ENCODE data around the gene CCDC186. TPM values are rescaled to one million over a fixed set of nuclear protein-coding genes. Genes with fewer than 3 reads are reported as not detected.

The CCDC186 gene
- total and polyA plus RNA-seq, 10 donors = 3.0 to 48.6 (median 31.9) TPM

DNA sequence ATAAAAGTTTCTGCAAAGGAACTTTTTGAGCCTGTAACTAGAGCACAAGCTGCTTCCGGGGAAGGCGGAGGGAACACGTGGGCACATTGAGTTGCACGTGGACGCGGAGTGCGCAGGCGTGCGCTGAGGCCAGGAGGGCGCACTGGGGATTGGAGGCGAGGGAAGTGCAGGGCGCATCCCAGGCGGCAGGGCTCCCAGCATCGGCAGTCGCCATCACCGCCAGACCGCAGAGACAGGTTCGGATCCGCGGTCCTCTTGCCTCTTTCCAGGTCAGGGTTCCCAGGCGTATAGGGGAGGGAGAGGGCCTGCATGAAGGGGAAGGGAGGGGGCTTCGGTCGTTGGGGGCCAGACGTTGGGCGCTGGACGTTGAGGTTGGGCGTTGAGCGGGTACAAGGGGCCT lies 5.1 kb upstream of the CCDC186 start, which contains the start of gene TDRD1:
Gene TDRD1, plus strand, starts transcription at position 206 of the 400 bp plus-strand sequence. CDS start 8,479 bp downstream, outside the sequence.
- H3K4me3 ChIP-seq = peak within 1 kb of the TSS in 1 of 8 donors; percentile 5
- H3K36me3 ChIP-seq = no peaks in the 10 kb centered on the region
- intact Hi-C loops (cut with DNase I; ENCODE audit: low total_unique reads) = no loop called here
- H3K4me1 ChIP-seq = peaks cover 0 to 32% (median 6%) of the 10 kb centered on the region in 6 donors
- peak within 1 kb of the TSS in 5 of 8 donors; percentile 24 to 60 (median 35) for H3K27ac ChIP-seq
- TF ChIP-seq, protein P1, sequence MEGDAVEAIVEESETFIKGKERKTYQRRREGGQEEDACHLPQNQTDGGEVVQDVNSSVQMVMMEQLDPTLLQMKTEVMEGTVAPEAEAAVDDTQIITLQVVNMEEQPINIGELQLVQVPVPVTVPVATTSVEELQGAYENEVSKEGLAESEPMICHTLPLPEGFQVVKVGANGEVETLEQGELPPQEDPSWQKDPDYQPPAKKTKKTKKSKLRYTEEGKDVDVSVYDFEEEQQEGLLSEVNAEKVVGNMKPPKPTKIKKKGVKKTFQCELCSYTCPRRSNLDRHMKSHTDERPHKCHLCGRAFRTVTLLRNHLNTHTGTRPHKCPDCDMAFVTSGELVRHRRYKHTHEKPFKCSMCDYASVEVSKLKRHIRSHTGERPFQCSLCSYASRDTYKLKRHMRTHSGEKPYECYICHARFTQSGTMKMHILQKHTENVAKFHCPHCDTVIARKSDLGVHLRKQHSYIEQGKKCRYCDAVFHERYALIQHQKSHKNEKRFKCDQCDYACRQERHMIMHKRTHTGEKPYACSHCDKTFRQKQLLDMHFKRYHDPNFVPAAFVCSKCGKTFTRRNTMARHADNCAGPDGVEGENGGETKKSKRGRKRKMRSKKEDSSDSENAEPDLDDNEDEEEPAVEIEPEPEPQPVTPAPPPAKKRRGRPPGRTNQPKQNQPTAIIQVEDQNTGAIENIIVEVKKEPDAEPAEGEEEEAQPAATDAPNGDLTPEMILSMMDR (IDR thresholded peaks at IDR 0.05 in 8 of 11, conservative IDR thresholded peaks at IDR 0.05 in 3 of 11) = no peak
- no peak for TF ChIP-seq POLR2A (IDR thresholded peaks at IDR 0.05)
- peak in 1 of 3 donors; percentile 52 for TF ChIP-seq POLR2AphosphoS5 (IDR thresholded peaks at IDR 0.05)
- no peaks in the 10 kb centered on the region for H3K9me3 ChIP-seq
- no peak for DNase-seq
- no peaks in the 10 kb centered on the region for H3K27me3 ChIP-seq (replicated peaks in 1 of 7)
- WGBS, 5 donors = 85 to 91% (median 89%) methylated on average over 28 of the region's 28 CpGs

DNA sequence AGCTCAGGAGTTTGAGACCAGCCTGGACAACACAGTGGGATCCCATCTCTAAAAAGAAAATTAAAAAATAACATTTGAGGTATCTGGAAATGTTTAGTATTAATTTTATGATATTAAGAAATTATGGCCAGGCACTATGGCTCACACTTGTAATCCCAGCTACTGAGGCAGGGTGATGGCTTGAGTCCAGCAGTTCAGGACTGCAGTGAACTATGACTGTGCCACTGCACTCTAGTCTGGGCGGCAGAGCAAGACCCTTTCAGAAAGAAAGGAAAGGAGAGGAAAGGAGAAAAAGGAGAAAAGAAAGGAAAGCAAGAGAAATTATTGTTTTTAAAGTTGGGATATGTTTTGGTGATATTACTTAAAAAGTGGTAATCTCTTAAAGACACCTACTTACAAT lies 2.5 kb upstream of the CCDC186 start:
- Histone ChIP-seq H3K4me1 (peaks cover 8 to 44% (median 25%) of the 10 kb centered on the region in 6 donors), H3K9me3 (no peaks in the 10 kb centered on the region), H3K27ac (no peak overlapping the region), H3K36me3 (no peaks in the 10 kb centered on the region), H3K27me3 (replicated peaks in 1 of 7) (no peaks in the 10 kb centered on the region), H3K4me3 (no peak overlapping the region)
- intact Hi-C loops (cut with DNase I; ENCODE audit: low total_unique reads) = no loop called here
- no peak for DNase-seq
- 87 to 100% (median 95%) methylated on average over 1 of the region's 1 CpG for WGBS, 5 donors
- TF ChIP-seq, protein P1 (IDR thresholded peaks at IDR 0.05 in 8 of 11, conservative IDR thresholded peaks at IDR 0.05 in 3 of 11) = no peak
- no peak for TF ChIP-seq POLR2AphosphoS5 (IDR thresholded peaks at IDR 0.05)
- no peak for TF ChIP-seq POLR2A (IDR thresholded peaks at IDR 0.05)

DNA sequence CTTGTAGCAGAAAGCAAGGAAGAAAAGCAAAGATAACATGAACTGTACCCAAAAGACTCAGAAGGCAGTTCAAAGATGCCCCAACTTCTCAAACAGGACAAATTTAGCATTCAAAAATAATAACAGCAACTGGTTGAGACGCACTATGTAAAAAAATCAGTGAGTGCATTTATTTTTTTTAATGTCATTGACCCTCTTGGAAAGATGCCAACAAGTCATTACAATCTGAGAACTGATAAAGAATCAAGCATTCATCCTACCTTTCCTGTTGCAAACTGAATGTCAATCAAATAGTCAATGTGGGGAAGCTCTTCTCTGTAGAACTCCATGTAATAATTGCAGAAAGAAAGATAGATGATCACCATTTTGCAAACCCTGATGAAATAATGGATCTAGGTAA lies 1.7 kb upstream of the CCDC186 start:
- no peaks in the 10 kb centered on the region for H3K27me3 ChIP-seq (replicated peaks in 1 of 7)
- H3K27ac ChIP-seq = no peak overlapping the region
- no peaks in the 10 kb centered on the region for H3K9me3 ChIP-seq
- intact Hi-C loops (cut with DNase I; ENCODE audit: low total_unique reads) = no loop called here
- WGBS, 5 donors = 73 to 87% (median 82%) methylated on average over 1 of the region's 1 CpG
- peaks cover 8 to 53% (median 29%) of the 10 kb centered on the region in 6 donors for H3K4me1 ChIP-seq
- no peaks in the 10 kb centered on the region for H3K36me3 ChIP-seq
- H3K4me3 ChIP-seq = no peak overlapping the region
- DNase-seq = no peak
- TF ChIP-seq, protein P1 (IDR thresholded peaks at IDR 0.05 in 8 of 11, conservative IDR thresholded peaks at IDR 0.05 in 3 of 11) = no peak
- no peak for TF ChIP-seq POLR2A (IDR thresholded peaks at IDR 0.05)
- TF ChIP-seq POLR2AphosphoS5 (IDR thresholded peaks at IDR 0.05) = no peak

DNA sequence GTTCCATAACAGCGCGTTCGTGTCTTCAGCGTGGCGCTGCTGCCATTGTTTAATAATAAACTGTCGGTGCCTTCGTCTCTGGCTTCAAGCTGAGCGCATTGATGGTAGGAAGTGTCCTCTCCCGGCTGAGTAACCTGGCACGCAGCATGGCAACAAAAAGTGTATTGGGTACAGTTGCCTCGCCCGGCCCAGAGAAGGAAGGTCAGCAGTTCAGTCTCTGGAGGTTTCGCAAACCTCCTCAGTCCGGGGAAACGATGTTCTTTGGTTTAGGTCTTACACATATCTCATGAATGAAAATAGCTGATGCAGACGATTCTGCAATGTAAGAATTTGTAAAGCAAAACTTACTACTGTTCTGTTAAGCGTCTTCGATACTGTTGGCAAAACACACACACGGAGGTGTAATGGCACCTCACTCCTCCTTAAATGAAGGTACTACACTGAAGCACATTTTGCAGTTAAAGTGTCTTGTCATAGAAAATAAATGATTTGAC lies 739 bp upstream of the CCDC186 start:
- intact Hi-C loops (cut with DNase I; ENCODE audit: low total_unique reads) = no loop called here
- H3K27me3 ChIP-seq (replicated peaks in 1 of 7) = no peaks in the 10 kb centered on the region
- peak; percentile 88 for DNase-seq
- peak in 1 of 3 donors; percentile 59 for TF ChIP-seq POLR2AphosphoS5 (IDR thresholded peaks at IDR 0.05)
- TF ChIP-seq, protein P1 (IDR thresholded peaks at IDR 0.05 in 8 of 11, conservative IDR thresholded peaks at IDR 0.05 in 3 of 11) = no peak
- 1 to 5% (median 2%) methylated on average over 19 of the region's 19 CpGs for WGBS, 5 donors
- peak overlapping the region; percentile 89 to 97 (median 95) for H3K27ac ChIP-seq
- H3K4me1 ChIP-seq = peaks cover 8 to 53% (median 29%) of the 10 kb centered on the region in 6 donors
- no peaks in the 10 kb centered on the region for H3K9me3 ChIP-seq
- peaks cover 0 to 4% (median 0%) of the 10 kb centered on the region in 6 donors for H3K36me3 ChIP-seq
- H3K4me3 ChIP-seq = peak overlapping the region; percentile 64 to 89 (median 77)
